NCI-H2227 (cell line): ENCODE data around the gene TPO.
"Not testable (repeated sequence)": the region's sequence is repeated elsewhere in the genome, so short reads cannot be mapped to it uniquely, and the experiment has no call there.

Experiments used
- DNase-seq: peaks from one replicate; lab custom pipeline; 2025; ENCODE audit not compliant: unreplicated experiment; lab: John Stamatoyannopoulos, UW

The TPO gene

GRCh38 chr2:1405124-1405523 is 8.1 kb upstream of the TPO start:
- DNase-seq = no peak

GRCh38 chr2:1405967-1406366 is 7.3 kb upstream of the TPO start:
- DNase-seq = no peak

GRCh38 chr2:1406434-1406833 is 6.8 kb upstream of the TPO start:
- DNase-seq = no peak

GRCh38 chr2:1407950-1408675 is 5.2 kb upstream of the TPO start:
- no peak for DNase-seq

- DNase-seq = no peak
These were observed 858 bp downstream of the TPO start for GRCh38 chr2:1414121-1414520.

- not testable (repeated sequence) for DNase-seq
These were observed 1.6 kb downstream of the TPO start for GRCh38 chr2:1414901-1415300.

- DNase-seq = no peak
These were observed 2.2 kb downstream of the TPO start for GRCh38 chr2:1415501-1415900.

GRCh38 chr2:1418566-1418965 is 5.3 kb downstream of the TPO start:
- DNase-seq = no peak

GRCh38 chr2:1420746-1421480 is 7.7 kb downstream of the TPO start:
- no peak for DNase-seq

GRCh38 chr2:1421731-1422130 is 8.5 kb downstream of the TPO start:
- no peak for DNase-seq

- DNase-seq = no peak
These were observed 8.9 kb downstream of the TPO start for GRCh38 chr2:1422131-1422530.

- no peak for DNase-seq
These were observed 9.5 kb downstream of the TPO start for GRCh38 chr2:1422716-1423285.

- no peak for DNase-seq
These were observed 13.8 kb downstream of the TPO start for GRCh38 chr2:1427086-1427485.

- no peak for DNase-seq
These were observed 16.6 kb downstream of the TPO start for GRCh38 chr2:1429895-1430294.

- no peak for DNase-seq
These were observed 17.2 kb downstream of the TPO start for GRCh38 chr2:1430491-1430890.

GRCh38 chr2:1431886-1432400 is 18.7 kb downstream of the TPO start:
- DNase-seq = no peak

GRCh38 chr2:1432726-1433125 is 19.5 kb downstream of the TPO start:
- DNase-seq = no peak

GRCh38 chr2:1436369-1436768 is 23.1 kb downstream of the TPO start:
- DNase-seq = no peak

- no peak for DNase-seq
These were observed 23.8 kb downstream of the TPO start for GRCh38 chr2:1437101-1437500.

- no peak for DNase-seq
These were observed 24.3 kb downstream of the TPO start for GRCh38 chr2:1437537-1437936.

GRCh38 chr2:1438972-1439371 is 25.7 kb downstream of the TPO start:
- DNase-seq = no peak

GRCh38 chr2:1440581-1440980 is 27.3 kb downstream of the TPO start:
- no peak for DNase-seq
